Left kidney (tissue), 2 donors: ENCODE data around the gene FAM53B. TPM values are rescaled to one million over a fixed set of nuclear protein-coding genes. Genes with fewer than 3 reads are reported as not detected.

Experiments used
- DNase-seq: peaks from one replicate; pipeline ENCODE4 v3.0.0-alpha.2; 2013
- polyA plus RNA-seq: library from polyadenylated mRNA; unstranded; fragments of 120-200 nt; gene quantifications from one replicate; pipeline ENCODE4 v1.2.1, GENCODE V29; 2013; ENCODE audit not compliant: insufficient read length

The FAM53B gene
- polyA plus RNA-seq, 1 donor = 23.4 TPM

DNA sequence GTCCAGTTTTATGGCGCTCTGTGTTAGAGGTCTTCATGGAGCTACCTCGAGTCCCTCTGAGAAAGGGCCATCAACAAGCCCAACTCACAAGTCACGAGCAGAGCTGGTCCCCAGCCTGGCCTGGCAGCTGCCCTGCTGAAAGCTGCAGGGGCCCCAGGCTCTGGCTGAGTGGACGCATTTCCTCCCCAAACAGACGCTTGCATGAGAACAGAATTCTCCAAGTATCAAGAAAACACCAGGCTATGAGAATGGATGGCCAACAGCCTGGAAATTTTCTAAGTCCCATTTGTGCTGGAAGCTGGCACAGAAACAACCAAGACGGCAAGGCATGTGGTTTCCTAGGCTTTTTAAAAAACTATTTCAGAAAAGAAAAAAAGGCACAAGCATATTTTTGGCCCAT is 114.8 kb downstream of the FAM53B start:
- no peak for DNase-seq

GRCh38 chr10:124628676-124629021 is 115.5 kb downstream of the FAM53B start:
- DNase-seq = no peak

GRCh38 chr10:124627866-124628675 is 116.1 kb downstream of the FAM53B start:
- DNase-seq = no peak

DNA sequence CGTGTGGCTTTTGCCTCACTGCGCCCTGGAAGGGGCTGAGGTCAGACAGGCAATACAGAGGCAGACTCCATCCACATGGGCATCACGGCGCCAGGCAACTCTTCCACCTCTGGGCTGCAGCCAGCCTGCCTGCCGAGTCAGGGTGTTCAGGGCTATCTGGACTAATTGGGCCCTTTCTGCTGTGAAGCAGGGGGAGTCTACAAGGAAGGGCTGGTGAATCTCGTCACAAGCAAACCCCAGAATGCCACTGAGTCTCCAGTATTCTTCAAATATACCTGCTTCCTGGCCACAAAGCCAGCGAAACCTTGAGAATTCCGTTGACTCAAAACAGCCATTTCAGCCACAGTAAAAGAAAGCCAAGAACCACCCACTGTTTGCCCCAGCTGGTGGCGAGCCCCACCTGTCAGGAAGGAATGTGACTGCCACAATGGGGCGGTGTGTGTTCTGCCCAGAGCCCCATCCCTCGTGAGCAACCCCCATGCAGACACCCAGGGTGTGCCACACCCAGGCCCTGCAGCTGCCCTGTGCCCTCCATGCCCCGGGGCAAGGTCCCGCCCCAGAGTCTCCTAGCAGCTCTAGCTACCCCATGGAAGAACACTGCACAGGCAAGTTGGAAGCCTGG is 117.3 kb downstream of the FAM53B start:
- DNase-seq = no peak

GRCh38 chr10:124625831-124626238 is 118.3 kb downstream of the FAM53B start:
- no peak for DNase-seq

DNA sequence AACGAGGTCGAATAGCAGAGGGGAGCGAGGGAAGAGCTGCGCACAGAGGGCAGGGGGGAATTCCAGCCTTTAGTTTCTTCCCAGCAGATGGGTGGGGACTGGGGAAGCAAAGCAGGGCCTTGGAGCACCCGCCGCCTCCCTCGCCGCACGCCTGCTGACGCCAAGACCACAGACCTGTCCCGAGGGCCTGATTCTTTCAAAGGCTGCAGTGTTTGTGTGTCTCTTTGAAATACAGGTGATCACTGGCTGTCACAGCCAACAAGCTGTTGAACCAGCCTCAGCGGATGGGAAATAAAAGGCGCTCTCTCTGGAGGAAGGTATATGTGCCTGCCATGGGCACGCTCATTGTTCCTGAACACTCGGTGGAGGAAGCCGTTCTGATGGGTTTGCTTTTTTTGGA is 119.3 kb downstream of the FAM53B start:
- DNase-seq = no peak

DNA sequence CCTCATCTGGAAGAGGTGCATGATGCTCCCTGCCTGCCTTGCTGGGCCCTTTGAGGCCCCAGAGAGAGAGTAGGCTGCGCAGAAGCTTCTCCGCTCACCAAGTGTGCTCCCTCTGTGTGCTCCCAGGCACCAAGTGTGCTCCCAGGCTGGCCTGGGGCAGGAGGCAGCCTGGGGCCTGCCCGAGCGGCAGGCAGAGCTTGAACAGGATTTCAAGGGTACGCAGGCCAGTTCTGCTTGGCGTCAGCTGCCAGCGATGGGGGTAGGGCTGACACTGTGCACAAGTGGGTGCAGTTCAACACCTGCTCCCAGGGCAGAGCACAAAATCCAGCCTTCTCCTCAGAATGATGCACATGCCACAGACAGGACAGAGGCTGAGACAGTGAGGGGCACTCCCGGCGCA is 119.7 kb downstream of the FAM53B start:
- no peak for DNase-seq

DNA sequence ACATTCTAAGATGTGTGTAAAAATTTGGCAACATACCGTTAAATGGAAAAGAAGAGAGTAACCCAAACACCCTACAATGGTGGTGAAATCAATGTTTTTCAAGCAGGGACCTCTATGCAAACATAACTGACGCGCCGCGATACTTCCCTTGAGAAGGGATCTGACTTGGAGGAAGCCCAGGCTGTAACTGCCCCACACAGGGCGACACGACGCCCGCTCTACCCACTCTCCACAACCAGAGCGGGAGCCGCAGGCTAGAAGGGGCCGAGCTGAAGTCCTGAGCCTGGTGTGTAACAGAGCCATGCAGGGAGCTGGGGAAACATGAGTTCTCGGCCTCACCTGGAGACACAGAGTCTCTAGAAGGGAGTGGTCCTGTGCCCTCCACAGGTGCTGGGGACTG is 120.2 kb downstream of the FAM53B start:
- no peak for DNase-seq

DNA sequence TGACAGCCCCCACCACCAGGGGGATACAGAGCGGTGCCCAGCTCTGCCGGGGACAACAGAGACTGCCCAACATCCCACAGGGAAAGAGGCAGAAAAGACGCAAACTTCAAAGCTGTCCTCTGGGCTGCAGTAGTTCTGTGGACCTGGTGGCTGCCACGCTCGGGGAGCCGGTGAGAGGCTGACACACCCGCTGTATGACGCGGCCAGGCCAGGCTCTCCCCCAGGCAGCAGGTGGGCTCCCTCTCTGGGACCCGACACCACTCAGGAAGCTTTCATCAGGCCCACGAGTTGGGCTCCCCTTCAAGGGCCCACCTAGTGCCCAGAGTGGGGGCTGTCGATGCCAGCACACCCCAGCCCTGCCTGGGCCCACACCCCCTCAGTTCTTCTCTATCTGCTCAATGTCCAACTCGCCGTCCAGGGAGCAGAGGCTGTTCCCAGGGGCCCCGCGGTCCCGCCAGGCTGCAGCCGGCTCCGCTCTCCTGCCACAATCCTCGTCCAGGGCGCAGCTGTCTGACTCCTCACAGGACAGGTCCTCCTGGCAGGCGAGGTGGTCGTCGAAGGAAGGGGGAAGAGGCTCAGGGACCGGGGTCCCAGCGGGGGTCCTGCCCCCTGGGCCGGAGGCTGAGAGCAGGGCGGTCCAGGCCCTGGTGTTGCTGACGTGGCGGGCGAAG is 121.2 kb downstream of the FAM53B start:
- DNase-seq = no peak

- DNase-seq = no peak
Observed at GRCh38 chr10:124622158-124622557, 122.0 kb downstream of the FAM53B start.

DNA sequence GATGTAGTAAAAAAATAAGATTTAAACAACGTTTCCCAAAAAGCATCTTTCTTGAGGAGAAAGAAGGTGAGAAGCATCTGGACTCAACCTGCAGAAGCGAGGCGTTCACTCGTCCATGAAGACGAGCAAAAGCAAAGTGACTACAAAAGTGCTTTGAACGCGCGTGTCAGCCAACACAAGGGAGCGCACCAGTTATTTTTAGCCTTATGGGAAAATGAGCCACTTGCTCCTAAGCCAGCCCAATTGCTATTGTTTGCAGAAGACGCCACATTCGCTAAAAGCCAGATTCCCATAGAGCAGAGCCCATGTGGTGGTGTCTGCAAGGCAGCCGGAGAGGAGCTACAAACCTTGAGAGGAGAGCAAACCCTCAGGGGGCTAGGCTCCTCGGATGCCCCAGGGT is 122.5 kb downstream of the FAM53B start:
- DNase-seq = no peak

DNA sequence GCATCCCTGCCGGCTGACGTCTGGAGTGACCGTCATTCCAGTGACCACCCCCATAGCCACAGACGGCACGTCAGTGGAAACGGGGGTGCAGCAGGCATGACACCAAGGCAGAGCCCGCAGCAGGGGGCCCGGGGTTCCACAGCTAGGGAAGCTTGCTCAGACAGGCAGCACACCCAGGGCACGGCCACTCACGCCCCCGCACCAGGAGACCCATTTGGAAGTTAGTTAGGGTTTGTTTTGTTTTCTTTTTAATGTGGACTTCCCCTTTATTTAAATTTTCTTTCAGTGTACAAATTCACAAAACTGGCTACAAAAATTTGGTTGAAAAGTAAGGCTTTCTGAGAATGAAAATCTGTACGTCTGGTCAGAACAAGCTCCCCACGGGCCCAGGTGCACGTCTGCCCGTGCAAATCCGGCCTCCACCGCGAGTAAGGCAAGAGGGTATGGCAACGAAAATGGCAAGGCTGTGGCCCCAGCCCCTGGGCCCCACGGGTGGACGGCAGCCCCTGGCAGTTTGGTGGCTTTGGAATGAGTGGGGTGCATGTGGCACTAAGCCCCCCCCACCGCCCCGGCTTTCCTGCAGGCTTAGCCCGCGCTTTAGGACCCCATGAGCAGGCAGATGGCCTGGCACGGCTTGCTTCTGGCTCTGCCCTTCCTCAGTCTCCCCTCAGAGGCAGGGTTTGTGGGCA is 124.2 kb downstream of the FAM53B start:
- no peak for DNase-seq

- no peak for DNase-seq
Observed at GRCh38 chr10:124619195-124619594, 125.0 kb downstream of the FAM53B start.

GRCh38 chr10:124618470-124619073 is 125.6 kb downstream of the FAM53B start:
- no peak for DNase-seq

DNA sequence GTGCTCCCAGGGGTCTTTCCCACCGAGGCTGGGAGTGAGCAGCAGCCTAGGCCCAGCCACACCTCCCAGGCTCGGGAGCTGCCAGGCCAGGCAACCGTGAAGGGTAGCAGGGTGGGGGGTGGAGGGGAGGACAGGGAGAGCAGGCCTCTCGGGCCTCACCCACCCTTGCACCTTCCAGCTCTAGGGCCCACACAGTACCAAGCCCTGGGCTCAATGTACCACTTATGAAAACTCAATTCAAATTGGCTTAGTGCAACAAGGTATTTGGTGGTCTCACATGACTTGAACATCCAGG is 127.4 kb downstream of the FAM53B start:
- no peak for DNase-seq

GRCh38 chr10:124616040-124616835 is 127.9 kb downstream of the FAM53B start:
- DNase-seq = no peak

- DNase-seq = no peak
Observed at GRCh38 chr10:124615259-124615658, 128.9 kb downstream of the FAM53B start.

GRCh38 chr10:124614003-124614659 is 130.0 kb downstream of the FAM53B start:
- no peak for DNase-seq

DNA sequence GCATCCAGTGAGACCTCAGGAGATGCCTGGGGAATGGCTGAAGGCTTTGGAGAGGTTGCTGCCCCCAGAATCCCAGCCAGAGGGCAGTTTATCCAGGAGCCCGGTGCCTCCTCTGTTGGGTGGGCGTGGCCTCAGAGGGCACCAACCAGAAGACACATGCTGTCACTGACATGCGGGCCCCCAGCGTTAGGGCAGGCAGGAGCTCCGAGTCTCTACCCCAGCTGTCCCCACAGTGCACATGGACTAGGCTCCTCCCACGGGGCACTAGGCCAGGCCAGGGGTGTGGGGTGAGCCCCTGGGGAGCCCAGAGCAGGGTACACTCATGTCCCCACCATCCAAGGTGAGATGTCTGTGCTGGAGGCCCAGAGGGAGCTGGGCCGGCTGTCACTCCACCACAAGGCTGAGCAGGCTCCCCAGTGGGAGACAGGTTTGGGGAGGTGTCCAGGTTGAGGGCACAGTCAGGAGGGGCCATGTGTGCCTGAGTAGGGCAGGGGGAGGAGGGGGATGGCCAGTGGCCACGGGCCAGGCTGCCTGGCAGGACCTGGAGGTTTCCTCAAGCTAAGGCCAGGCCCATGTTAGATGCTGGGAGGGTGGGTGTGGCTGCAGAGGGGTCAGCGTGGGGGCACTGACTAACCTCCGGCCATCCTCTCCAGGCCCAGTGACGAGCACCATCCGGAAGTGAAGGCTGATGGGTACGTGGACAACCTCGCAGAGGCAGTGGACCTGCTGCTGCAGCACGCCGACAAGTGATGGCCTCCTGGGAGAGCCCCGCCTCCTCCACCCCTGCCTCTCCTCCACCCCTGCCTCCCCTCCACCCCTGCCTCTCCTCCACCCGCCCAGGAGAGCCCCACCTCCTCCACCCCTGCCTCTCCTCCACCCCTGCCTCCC is 131.3 kb downstream of the FAM53B start:
- DNase-seq = no peak

DNA sequence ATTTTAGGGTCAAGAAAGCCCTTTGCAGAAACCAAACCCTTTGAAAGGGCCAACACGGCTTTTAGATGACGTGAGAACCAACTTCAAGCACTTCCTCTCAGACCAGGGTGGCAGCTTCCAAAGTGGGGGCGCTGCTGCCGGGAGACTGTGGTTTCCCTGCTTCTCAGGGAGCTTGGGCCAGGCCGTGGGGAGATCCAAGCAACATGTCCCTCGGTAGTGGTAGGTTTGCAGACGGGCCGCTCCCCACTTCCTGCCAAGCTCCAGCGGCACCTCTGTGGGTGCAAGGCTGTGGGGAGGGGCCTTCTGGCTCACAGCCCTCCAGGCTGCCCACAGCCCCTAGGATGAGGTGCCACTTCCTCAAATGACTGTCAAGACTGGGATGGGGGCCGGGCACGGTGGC is 132.4 kb downstream of the FAM53B start:
- no peak for DNase-seq
